HFF-Myc (cell line): ENCODE results near the gene PTGER2.

ENCODE experiments used
- DNase-seq: peaks from one replicate; pipeline ENCODE4 v3.0.0-alpha.2; 2011; ENCODE audit warnings: low read depth; ENCODE audit errors: extremely low read depth
- H3K4me3 ChIP-seq: replicated peaks from 2 replicates; pipeline ENCODE4 v1.5.1; 2011; ENCODE audit warnings: low read depth, mild to moderate bottlenecking, control low read depth, low read length
- CTCF ChIP-seq: IDR thresholded peaks from 2 replicates; pipeline ENCODE4 v1.5.1; 2012; ENCODE audit warnings: mild to moderate bottlenecking, low read depth, low read length, control low read depth; ENCODE audit errors: missing control alignments

Gene PTGER2

GRCh38 chr14:52365071-52365470 is 51.0 kb downstream of the PTGER2 start:
- no peak for DNase-seq
- no peak for TF ChIP-seq CTCF
- H3K4me3 ChIP-seq = no peak overlapping the region

- DNase-seq = no peak
- no peak for TF ChIP-seq CTCF
- H3K4me3 ChIP-seq = no peak overlapping the region
Observed at GRCh38 chr14:52366796-52367315, 52.7 kb downstream of the PTGER2 start.

- DNase-seq = no peak
Observed at GRCh38 chr14:52369305-52369801, 55.2 kb downstream of the PTGER2 start.

GRCh38 chr14:52370406-52370935 is 56.4 kb downstream of the PTGER2 start:
- H3K4me3 ChIP-seq = no peak overlapping the region
- TF ChIP-seq CTCF = no peak
- DNase-seq = no peak

More at GRCh38 chr14:52369305-52369801, 55.2 kb downstream of the PTGER2 start:
- no peak for TF ChIP-seq CTCF
- H3K4me3 ChIP-seq = no peak overlapping the region

- TF ChIP-seq CTCF = no peak
- DNase-seq = no peak
Observed at GRCh38 chr14:52377940-52378339, 63.8 kb downstream of the PTGER2 start.

More at GRCh38 chr14:52377940-52378339, 63.8 kb downstream of the PTGER2 start:
- no peak overlapping the region for H3K4me3 ChIP-seq
